HG03558 (cell line): ENCODE results near the gene FOXD1.
"Not testable (repeated sequence)": the region's sequence is repeated elsewhere in the genome, so short reads cannot be mapped to it uniquely, and the experiment has no call there.

Experiments
- ATAC-seq: cut with Tn5 transposase; IDR thresholded peaks from one replicate; pipeline ENCODE4 v1.9.1; 2021; ENCODE audit warnings: moderate number of reproducible peaks; ENCODE audit not compliant: unreplicated experiment; ENCODE audit errors: extremely low read depth

The FOXD1 gene

GRCh38 chr5:73464016-73464745 lies 15.6 kb upstream of the FOXD1 start:
- no peak for ATAC-seq

- no peak for ATAC-seq
Measured at GRCh38 chr5:73460133-73460532, 11.6 kb upstream of the FOXD1 start.

DNA sequence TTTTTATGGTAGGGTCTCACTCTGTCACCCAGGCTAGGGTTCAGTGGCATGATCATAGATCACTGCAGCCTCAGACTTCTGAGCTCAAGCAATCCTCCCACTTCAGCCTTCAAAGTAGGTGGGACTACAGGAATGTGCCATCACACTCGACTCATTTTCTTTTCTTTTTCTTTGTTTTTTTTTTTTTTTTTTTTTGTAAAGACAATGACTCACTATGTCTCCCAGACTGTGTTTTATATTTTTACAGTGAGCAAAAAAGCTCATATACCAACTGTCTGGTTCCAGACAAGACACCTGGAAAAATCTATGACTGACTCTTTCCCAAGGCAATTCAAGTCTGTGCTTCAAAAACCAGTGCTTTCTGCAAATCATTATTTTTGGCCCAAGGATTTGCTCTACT lies 10.8 kb upstream of the FOXD1 start:
- no peak for ATAC-seq

DNA sequence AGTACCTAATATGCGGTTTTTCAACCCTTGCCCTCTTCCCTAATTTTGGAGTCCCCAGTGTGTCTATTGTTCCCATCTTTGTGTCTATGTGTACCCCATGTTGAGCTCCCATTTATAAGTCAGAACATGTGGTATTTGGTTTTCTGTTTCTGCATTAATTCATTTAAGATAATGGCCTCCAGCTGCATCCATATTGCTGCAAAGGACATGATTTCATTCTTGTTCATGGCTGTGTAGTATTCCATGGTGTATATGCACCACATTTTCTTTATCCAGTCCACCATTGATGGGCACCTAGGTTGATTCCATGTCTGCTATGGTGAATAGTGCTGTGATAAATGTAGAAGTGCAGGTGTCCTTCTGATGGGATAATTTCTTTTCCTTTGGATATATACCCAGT lies 7.9 kb upstream of the FOXD1 start:
- not testable (repeated sequence) for ATAC-seq

GRCh38 chr5:73454379-73455036 lies 5.9 kb upstream of the FOXD1 start:
- ATAC-seq = no peak

DNA sequence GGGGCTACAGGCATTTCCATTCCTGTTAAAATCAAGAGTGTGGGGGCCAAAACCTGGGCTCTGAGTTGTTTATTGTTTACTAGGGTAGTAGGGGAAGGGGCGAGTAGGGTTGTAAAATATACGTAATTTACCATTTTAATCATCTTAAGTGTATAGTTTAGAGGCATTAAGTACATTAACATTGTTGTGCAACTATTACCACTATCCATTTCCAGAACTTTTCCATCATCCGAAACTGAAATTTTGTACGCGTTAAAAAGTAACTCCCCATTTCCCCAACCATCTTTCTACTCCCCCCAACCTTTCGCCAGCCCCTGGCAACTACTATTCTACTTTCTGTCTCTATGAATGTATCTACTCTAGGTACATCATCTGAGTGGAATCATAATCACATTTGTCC lies 3.6 kb upstream of the FOXD1 start:
- no peak for ATAC-seq

DNA sequence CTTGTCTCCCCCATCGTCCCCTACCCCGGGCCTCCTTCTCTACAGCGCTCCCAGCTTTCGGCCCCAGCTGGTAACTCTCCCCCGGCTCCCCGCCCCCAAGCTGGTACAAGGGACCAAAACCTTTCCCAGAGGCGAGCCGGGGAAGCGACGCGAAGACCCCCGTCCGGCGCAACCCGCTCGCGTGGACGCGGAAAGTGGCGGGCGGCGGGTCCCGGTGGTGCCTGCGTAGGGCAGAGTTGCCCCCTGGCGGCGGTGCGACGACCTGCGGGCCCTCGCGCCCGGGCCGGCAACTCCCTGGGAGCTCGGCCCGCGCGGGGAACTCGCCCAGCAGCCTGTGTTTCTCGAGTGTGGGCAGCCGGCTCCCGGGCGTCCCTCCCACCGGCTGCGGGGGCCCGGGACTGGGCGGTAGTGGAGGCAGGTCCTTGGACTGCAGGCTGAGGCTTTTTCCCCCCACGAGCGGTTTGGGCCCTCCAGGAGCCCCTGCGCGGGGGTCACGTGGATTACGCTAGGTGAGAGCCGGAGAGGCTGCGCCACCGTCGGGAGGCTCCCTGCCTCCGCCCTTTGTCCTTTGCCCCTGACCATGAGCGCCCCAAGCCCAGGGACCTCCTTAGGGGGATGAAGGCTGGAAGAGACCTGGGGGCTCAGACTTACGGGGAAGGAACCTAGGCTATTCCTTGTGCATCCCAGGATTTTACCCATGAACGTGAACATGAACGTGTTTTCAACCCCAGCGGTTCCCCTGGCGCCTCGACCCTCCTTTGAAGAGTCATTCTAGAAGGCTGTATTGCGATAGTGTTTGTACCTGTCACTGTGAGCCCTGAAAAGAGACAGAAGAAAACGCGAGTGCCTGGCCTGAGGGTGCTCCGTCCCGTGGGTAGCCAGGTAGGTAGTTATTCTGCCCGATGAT lies 2.9 kb upstream of the FOXD1 start:
- no peak for ATAC-seq

DNA sequence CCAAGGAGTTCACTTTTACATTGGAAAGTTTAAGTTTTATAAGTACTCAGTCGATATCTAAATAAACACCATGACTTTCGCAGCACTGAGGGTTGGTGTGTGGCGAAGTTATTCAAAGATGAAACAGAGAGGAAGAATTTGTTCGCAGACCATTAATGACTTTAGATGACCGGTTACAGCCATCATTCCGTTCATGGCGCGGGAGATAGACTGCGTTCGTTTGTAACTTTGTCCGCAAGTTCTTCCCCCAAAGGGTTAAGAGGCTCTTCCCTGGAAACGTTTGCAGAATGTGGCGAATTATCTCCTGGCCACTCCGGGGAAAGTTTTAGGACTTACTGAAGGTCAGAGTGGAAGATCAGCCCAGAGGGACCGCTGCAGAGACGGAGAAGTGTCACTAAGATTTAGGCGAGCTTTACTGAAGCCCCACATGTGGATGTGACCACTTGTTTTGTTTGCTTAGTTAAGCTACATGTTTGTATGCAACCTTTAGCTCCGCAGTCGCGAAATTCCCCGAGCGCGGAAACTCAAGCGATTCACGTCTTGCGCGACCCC lies 2.2 kb upstream of the FOXD1 start:
- ATAC-seq = no peak

DNA sequence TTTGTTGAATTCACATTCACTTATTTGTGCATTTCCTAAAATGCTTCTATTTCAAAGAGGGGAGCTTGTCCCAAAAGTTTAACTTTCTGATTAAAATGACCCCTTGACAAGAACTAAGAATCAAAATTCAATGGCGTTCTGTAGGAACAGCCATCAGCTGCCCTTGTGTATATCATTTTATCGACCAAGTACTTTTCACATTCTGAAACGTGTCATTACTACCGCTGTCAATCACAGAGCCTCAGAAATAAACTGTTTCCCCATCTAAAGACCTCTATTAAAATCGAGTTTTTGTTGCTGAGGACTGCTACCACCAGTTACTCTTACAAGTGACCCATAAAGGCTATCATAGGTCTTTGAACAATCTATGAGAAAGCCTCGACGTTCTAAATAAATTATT lies 1.6 kb upstream of the FOXD1 start:
- ATAC-seq = no peak

DNA sequence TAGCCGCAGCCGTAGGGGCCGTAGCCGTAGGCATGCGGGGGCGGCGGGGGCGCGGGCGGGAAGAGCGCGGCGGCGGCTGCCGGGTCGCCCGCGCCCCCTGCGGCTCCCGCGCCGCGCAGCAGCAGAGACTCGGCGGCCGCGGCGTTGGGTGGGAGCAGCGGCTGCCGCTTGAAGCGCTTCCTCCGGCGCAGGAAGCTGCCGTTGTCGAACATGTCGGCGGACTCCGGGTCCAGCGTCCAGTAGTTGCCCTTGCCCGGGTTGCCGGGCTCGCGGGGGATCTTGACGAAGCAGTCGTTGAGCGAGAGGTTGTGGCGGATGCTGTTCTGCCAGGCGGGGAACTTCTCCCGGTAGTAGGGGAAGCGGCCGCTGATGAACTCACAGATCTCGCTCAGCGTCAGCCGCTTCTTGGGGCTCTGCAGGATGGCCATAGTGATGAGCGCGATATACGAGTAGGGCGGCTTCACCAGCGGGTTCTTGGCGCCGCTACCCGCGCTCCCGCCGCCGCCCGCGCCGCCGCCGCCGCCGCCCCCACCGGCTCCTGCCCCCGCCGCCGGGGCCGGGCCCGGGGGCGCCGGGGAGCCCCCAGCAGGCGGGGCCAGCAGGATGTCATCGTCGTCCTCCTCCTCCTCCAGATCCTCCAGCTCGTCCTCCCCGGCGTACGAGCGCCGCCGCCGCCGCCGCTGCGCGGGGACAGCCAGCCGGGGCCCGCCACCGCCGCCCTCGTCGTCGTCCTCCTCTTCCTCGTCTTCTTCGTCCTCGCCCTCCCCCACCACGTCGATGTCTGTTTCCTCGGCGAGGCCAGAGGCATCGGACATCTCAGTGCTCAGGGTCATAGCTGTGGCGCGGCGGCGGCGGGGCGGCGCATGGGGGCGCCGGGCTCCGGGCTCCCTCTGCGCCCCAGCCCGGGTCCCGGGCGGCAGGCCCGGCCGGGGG lies 781 bp downstream of the FOXD1 start:
- no peak for ATAC-seq

- ATAC-seq = no peak
Measured at GRCh38 chr5:73446631-73447529, 1.7 kb downstream of the FOXD1 start.

- ATAC-seq = no peak
Measured at GRCh38 chr5:73445665-73446630, 2.6 kb downstream of the FOXD1 start.

- no peak for ATAC-seq
Measured at GRCh38 chr5:73444499-73445438, 3.8 kb downstream of the FOXD1 start.

DNA sequence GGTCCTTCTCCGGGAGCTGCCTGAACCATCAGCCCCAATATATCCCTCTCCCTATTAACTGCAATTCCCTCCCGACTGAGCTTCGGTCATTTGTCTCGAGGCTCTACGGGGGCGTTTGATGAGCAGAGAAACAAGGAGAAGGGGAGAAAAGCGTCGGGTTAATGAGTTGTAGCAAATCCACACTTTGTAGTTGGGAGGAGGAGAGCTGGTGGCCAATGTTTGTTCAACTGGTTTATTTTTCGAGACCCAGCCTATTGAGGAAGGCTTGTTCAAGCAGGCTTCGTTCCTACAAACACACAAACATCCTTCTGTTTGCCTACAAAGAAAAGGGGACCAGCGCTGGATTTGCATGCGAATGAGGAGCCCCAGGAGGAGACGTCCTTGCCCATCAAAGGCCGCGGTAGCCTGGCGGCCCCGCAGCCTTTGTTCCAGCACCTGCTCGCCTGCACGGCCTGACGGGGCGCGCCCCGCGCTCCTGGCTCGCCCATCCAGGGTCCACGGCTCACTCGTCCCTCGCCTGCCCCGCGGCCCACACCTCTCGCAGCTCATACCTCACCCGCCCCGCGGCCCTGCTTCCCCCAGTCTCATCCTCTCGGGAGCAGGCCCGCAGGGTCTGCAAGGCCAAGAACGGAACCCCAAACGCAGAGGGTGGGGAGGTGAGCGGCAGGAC lies 4.6 kb downstream of the FOXD1 start:
- ATAC-seq = no peak

DNA sequence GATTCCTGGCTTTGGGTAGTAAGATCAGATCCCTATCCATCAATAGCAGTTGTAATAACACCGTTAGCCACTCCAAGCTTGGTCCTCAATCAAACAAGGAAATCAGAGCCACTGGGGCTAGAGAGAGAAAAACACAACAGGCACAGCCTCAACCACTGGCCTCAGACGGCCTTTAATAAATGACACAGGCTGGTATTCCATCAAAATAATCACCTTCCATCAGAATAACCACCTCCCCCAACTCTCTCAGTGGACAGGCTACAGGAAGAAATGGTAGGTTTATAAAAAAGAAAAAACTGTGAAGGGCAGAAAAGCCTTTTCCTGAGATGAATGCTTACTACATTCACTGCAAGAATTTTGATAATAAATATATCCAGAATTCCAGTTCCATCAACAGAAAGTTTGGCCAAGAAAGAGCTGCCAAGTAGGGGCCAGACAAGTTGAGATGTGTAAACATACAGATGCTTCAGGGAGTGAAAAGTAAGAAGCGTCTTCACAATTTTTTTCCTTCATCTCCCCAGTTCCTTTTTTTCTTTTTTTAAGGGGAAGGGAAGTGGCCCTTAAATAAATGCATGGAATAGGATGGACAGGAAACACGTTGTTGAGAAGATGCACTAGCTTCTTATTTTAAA lies 5.5 kb downstream of the FOXD1 start:
- ATAC-seq = no peak
